ENCODE data around the gene ITGB3. TPM values are rescaled to one million over a fixed set of nuclear protein-coding genes. Genes with fewer than 3 reads are reported as not detected.

The ITGB3 gene
- total RNA-seq, 1 donor from 2014 or later: 71.3 TPM

GRCh38 chr17:47277921-47278320 is 24.3 kb downstream of the ITGB3 start:
- Histone ChIP-seq H3K9me3 (no peaks in the 10 kb centered on the region), H3K27me3 (no peaks in the 10 kb centered on the region), H3K4me3 (no peak overlapping the region), H3K36me3 (peaks cover 0 to 2% of the 10 kb centered on the region in 2 donors), H3K4me1 (peaks cover 43 to 75% of the 10 kb centered on the region in 2 donors), H3K27ac (peak overlapping the region; percentile 96 to 97)
- DNase-seq (ENCODE audit: low spot score in 2 of 2): no peak
- intact Hi-C loops (cut with DNase I): loop anchor here (2.0 kb wide), 3 partner anchors 17 to 45 kb away; partner anchors contain the start of gene EFCAB13
- no peak for TF ChIP-seq CTCF (IDR thresholded peaks at IDR 0.05)

GRCh38 chr17:47278561-47278960 is 24.9 kb downstream of the ITGB3 start:
- peak overlapping the region; percentile 96 to 97 for H3K27ac ChIP-seq
- no peak for TF ChIP-seq CTCF (IDR thresholded peaks at IDR 0.05)
- H3K36me3 ChIP-seq: peaks cover 2% of the 10 kb centered on the region in 2 donors
- H3K27me3 ChIP-seq: no peaks in the 10 kb centered on the region
- H3K4me1 ChIP-seq: peaks cover 43 to 71% of the 10 kb centered on the region in 2 donors
- DNase-seq (ENCODE audit: low spot score in 2 of 2): no peak
- intact Hi-C loops (cut with DNase I): loop anchor here (2.0 kb wide), 3 partner anchors 16 to 44 kb away; partner anchors contain the start of gene EFCAB13
- H3K9me3 ChIP-seq: no peaks in the 10 kb centered on the region
- H3K4me3 ChIP-seq: no peak overlapping the region

GRCh38 chr17:47279062-47279801 is 25.6 kb downstream of the ITGB3 start:
- TF ChIP-seq CTCF (IDR thresholded peaks at IDR 0.05): no peak
- H3K9me3 ChIP-seq: no peaks in the 10 kb centered on the region
- peaks cover 43 to 68% of the 10 kb centered on the region in 2 donors for H3K4me1 ChIP-seq
- H3K27me3 ChIP-seq: no peaks in the 10 kb centered on the region
- peak overlapping the region in 1 of 2 donors; percentile 14 for H3K4me3 ChIP-seq
- H3K27ac ChIP-seq: peak overlapping the region; percentile 96 to 97
- H3K36me3 ChIP-seq: peaks cover 2 to 5% of the 10 kb centered on the region in 2 donors
- intact Hi-C loops (cut with DNase I): loop anchor here (1.0 to 2.0 kb wide), 6 partner anchors 16 to 44 kb away; partner anchors contain the start of gene EFCAB13
- peak; percentile 57 to 96 for DNase-seq (ENCODE audit: low spot score in 2 of 2)

- no peak for TF ChIP-seq CTCF (IDR thresholded peaks at IDR 0.05)
- no peaks in the 10 kb centered on the region for H3K9me3 ChIP-seq
- peak overlapping the region; percentile 96 to 97 for H3K27ac ChIP-seq
- no peaks in the 10 kb centered on the region for H3K27me3 ChIP-seq
- H3K36me3 ChIP-seq: peaks cover 11 to 12% of the 10 kb centered on the region in 2 donors
- intact Hi-C loops (cut with DNase I): no loop called here
- DNase-seq (ENCODE audit: low spot score in 2 of 2): no peak
- no peak overlapping the region for H3K4me3 ChIP-seq
- H3K4me1 ChIP-seq: peaks cover 38 to 58% of the 10 kb centered on the region in 2 donors
Measured at GRCh38 chr17:47280072-47280811, 26.6 kb downstream of the ITGB3 start.

- Histone ChIP-seq H3K4me3 (no peak overlapping the region), H3K27me3 (no peaks in the 10 kb centered on the region), H3K9me3 (no peaks in the 10 kb centered on the region), H3K4me1 (peaks cover 30 to 48% of the 10 kb centered on the region in 2 donors), H3K27ac (peak overlapping the region; percentile 96 to 97), H3K36me3 (peaks cover 16 to 22% of the 10 kb centered on the region in 2 donors)
- intact Hi-C loops (cut with DNase I): no loop called here
- no peak for TF ChIP-seq CTCF (IDR thresholded peaks at IDR 0.05)
- no peak for DNase-seq (ENCODE audit: low spot score in 2 of 2)
Measured at GRCh38 chr17:47281216-47281615, 27.6 kb downstream of the ITGB3 start.
